ENCODE results near the gene ZNF100. TPM values are rescaled to one million over a fixed set of nuclear protein-coding genes. Genes with fewer than 3 reads are reported as not detected.
A peak's percentile ranks its signal among the peaks of the same experiment; 100 is the strongest.
"Not testable (repeated sequence)": the region's sequence is repeated elsewhere in the genome, so short reads cannot be mapped to it uniquely, and the experiment has no call there.

Gene ZNF100
- 10.4 and 37.2 TPM in 2 replicates for total RNA-seq (2014; rRNA removed; shearing (Covaris generic); ENCODE audit: low replicate concordance)

GRCh38 chr19:21767065-21767800 is at the start of gene ZNF100:
TSS of gene ZNF100 (minus strand) at chr19:21767579. CDS start at chr19:21767429, 150 bp downstream.
- H3K9me3 ChIP-seq (ENCODE audit: low read length): peaks cover 10% of the 10 kb centered on the region
- peak within 1 kb of the TSS; percentile 84 for H2AFZ ChIP-seq (ENCODE audit: low read length)
- H3K79me2 ChIP-seq (ENCODE audit: low read length): peaks cover 48% of the 10 kb centered on the region
- peak within 1 kb of the TSS; percentile 96 for H3K4me3 ChIP-seq (ENCODE audit: low read length)
- H3K27me3 ChIP-seq (ENCODE audit: low read length): no peaks in the 10 kb centered on the region
- peak within 1 kb of the TSS; percentile 95 for H3K9ac ChIP-seq (ENCODE audit: low read length)
- H3K4me1 ChIP-seq (ENCODE audit: low read length): peaks cover 9% of the 10 kb centered on the region; the same call in 1 of the 2 replicates
- no peaks in the 10 kb centered on the region for H4K20me1 ChIP-seq (ENCODE audit: insufficient read depth, low read depth, low read length)
- H3K27ac ChIP-seq (ENCODE audit: low read length): peak within 1 kb of the TSS; percentile 68
- H3K36me3 ChIP-seq (ENCODE audit: insufficient read depth, low read length): peaks cover 38% of the 10 kb centered on the region
- peak; percentile 97 for DNase-seq
- peak within 1 kb of the TSS; percentile 81 for H3K4me2 ChIP-seq (ENCODE audit: low read depth, low read length, poor library complexity, severe bottlenecking)
- no peaks in the 10 kb centered on the region for H3K9me2 ChIP-seq (replicated peaks; ENCODE audit: insufficient read depth, low read length)

- Histone ChIP-seq H3K9me2 (replicated peaks; ENCODE audit: insufficient read depth, low read length) (no peaks in the 10 kb centered on the region), H3K27me3 (ENCODE audit: low read length) (no peaks in the 10 kb centered on the region), H3K4me3 (ENCODE audit: low read length) (no peak overlapping the region), H3K36me3 (ENCODE audit: insufficient read depth, low read length) (peaks cover 80% of the 10 kb centered on the region), H3K9ac (ENCODE audit: low read length) (no peak overlapping the region), H3K4me1 (ENCODE audit: low read length) (no peaks in the 10 kb centered on the region), H2AFZ (ENCODE audit: low read length) (no peak overlapping the region), H4K20me1 (ENCODE audit: insufficient read depth, low read depth, low read length) (no peaks in the 10 kb centered on the region), H3K27ac (ENCODE audit: low read length) (no peak overlapping the region), H3K9me3 (ENCODE audit: low read length) (peaks cover 45% of the 10 kb centered on the region), H3K79me2 (ENCODE audit: low read length) (0 out of 2 replicates have a peak, but pooled peaks cover under 1% of the 10 kb centered on the region), H3K4me2 (ENCODE audit: low read depth, low read length, poor library complexity, severe bottlenecking) (no peak overlapping the region)
- DNase-seq: no peak
These were observed 45.1 kb upstream of the ZNF100 start for GRCh38 chr19:21812448-21812847.

- H2AFZ ChIP-seq (ENCODE audit: low read length); H3K79me2 ChIP-seq (ENCODE audit: low read length); H3K27ac ChIP-seq (ENCODE audit: low read length); H3K4me2 ChIP-seq (ENCODE audit: low read depth, low read length, poor library complexity, severe bottlenecking); H3K27me3 ChIP-seq (ENCODE audit: low read length); H3K9me2 ChIP-seq (replicated peaks; ENCODE audit: insufficient read depth, low read length); H3K4me3 ChIP-seq (ENCODE audit: low read length); H4K20me1 ChIP-seq (ENCODE audit: insufficient read depth, low read depth, low read length); H3K4me1 ChIP-seq (ENCODE audit: low read length); H3K9ac ChIP-seq (ENCODE audit: low read length): not testable (repeated sequence)
- Histone ChIP-seq H3K36me3 (ENCODE audit: insufficient read depth, low read length) (peaks cover 49% of the 10 kb centered on the region), H3K9me3 (ENCODE audit: low read length) (peaks cover 45% of the 10 kb centered on the region)
- peak; percentile 40 for DNase-seq
These were observed 41.1 kb upstream of the ZNF100 start for GRCh38 chr19:21808400-21809000.

DNA sequence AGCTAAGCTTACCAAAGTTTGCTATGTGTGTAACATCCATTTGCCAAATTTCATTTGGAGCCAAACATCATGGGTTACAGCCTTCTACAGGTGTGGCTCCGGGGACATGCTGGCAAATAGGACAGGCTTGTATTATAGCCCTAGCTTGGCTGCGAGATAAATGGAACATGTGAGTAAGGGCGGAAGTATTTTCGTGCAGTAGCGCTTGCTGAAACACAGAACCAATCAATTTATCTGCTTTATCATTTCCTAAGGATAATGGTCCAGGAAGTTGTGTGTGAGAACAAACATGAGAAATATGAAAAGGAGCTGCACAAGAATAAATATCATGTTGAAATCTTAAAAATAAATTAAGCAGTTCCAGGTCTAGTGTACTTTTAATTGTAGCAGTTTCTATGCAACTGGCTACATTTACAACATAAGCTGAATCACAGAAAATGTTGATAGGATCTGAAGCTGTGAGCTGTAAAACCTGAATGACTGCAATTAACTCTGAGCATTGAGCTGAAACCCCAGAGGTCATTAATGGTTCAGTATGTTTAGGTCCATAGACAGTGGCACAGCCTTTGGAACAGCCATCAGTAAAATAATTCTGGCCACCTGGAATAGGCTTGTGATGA is 22.2 kb upstream of the ZNF100 start:
- Histone ChIP-seq H4K20me1 (ENCODE audit: insufficient read depth, low read depth, low read length) (no peaks in the 10 kb centered on the region), H3K4me1 (ENCODE audit: low read length) (no peaks in the 10 kb centered on the region; the same call in 1 of the 2 replicates), H3K27ac (ENCODE audit: low read length) (no peak overlapping the region), H3K79me2 (ENCODE audit: low read length) (no peaks in the 10 kb centered on the region), H3K9me3 (ENCODE audit: low read length) (no peaks in the 10 kb centered on the region), H3K27me3 (ENCODE audit: low read length) (no peaks in the 10 kb centered on the region), H3K36me3 (ENCODE audit: insufficient read depth, low read length) (no peaks in the 10 kb centered on the region), H3K9me2 (replicated peaks; ENCODE audit: insufficient read depth, low read length) (no peaks in the 10 kb centered on the region), H3K4me2 (ENCODE audit: low read depth, low read length, poor library complexity, severe bottlenecking) (no peak overlapping the region), H3K4me3 (ENCODE audit: low read length) (no peak overlapping the region), H3K9ac (ENCODE audit: low read length) (no peak overlapping the region), H2AFZ (ENCODE audit: low read length) (no peak overlapping the region)
- no peak for DNase-seq

- Histone ChIP-seq H3K4me1 (ENCODE audit: low read length) (no peaks in the 10 kb centered on the region; the same call in 1 of the 2 replicates), H3K27ac (ENCODE audit: low read length) (no peak overlapping the region), H3K9me3 (ENCODE audit: low read length) (peaks cover 4% of the 10 kb centered on the region; the same call in 1 of the 2 replicates), H2AFZ (ENCODE audit: low read length) (no peak overlapping the region), H3K79me2 (ENCODE audit: low read length) (no peaks in the 10 kb centered on the region), H3K36me3 (ENCODE audit: insufficient read depth, low read length) (no peaks in the 10 kb centered on the region), H3K4me2 (ENCODE audit: low read depth, low read length, poor library complexity, severe bottlenecking) (no peak overlapping the region), H4K20me1 (ENCODE audit: insufficient read depth, low read depth, low read length) (no peaks in the 10 kb centered on the region), H3K9ac (ENCODE audit: low read length) (no peak overlapping the region), H3K27me3 (ENCODE audit: low read length) (no peaks in the 10 kb centered on the region), H3K4me3 (ENCODE audit: low read length) (no peak overlapping the region), H3K9me2 (replicated peaks; ENCODE audit: insufficient read depth, low read length) (no peaks in the 10 kb centered on the region)
- no peak for DNase-seq
These were observed 19.6 kb upstream of the ZNF100 start for GRCh38 chr19:21786936-21787335.

GRCh38 chr19:21775792-21776191 is 8.4 kb upstream of the ZNF100 start:
- H3K4me2 ChIP-seq (ENCODE audit: low read depth, low read length, poor library complexity, severe bottlenecking); DNase-seq; H3K9ac ChIP-seq (ENCODE audit: low read length); H3K27ac ChIP-seq (ENCODE audit: low read length); H3K79me2 ChIP-seq (ENCODE audit: low read length); H2AFZ ChIP-seq (ENCODE audit: low read length); H4K20me1 ChIP-seq (ENCODE audit: insufficient read depth, low read depth, low read length); H3K9me2 ChIP-seq (replicated peaks; ENCODE audit: insufficient read depth, low read length); H3K9me3 ChIP-seq (ENCODE audit: low read length); H3K4me3 ChIP-seq (ENCODE audit: low read length); H3K4me1 ChIP-seq (ENCODE audit: low read length); H3K27me3 ChIP-seq (ENCODE audit: low read length); H3K36me3 ChIP-seq (ENCODE audit: insufficient read depth, low read length): not testable (repeated sequence)

- H3K4me1 ChIP-seq (ENCODE audit: low read length); H3K9me2 ChIP-seq (replicated peaks; ENCODE audit: insufficient read depth, low read length); H3K9me3 ChIP-seq (ENCODE audit: low read length); DNase-seq; H3K27me3 ChIP-seq (ENCODE audit: low read length); H4K20me1 ChIP-seq (ENCODE audit: insufficient read depth, low read depth, low read length): not testable (repeated sequence)
- Histone ChIP-seq H2AFZ (ENCODE audit: low read length) (peak overlapping the region; percentile 84; the same call in 1 of the 2 replicates), H3K4me3 (ENCODE audit: low read length) (peak overlapping the region; percentile 96), H3K9ac (ENCODE audit: low read length) (peak overlapping the region; percentile 95), H3K27ac (ENCODE audit: low read length) (peak overlapping the region; percentile 68), H3K36me3 (ENCODE audit: insufficient read depth, low read length) (peaks cover 44% of the 10 kb centered on the region), H3K4me2 (ENCODE audit: low read depth, low read length, poor library complexity, severe bottlenecking) (peak overlapping the region; percentile 81), H3K79me2 (ENCODE audit: low read length) (peaks cover 54% of the 10 kb centered on the region)
These were observed 694 bp downstream of the ZNF100 start for GRCh38 chr19:21766705-21767064.

GRCh38 chr19:21765151-21765550 is 2.2 kb downstream of the ZNF100 start:
- no peak for DNase-seq
- peaks cover 10% of the 10 kb centered on the region for H3K9me3 ChIP-seq (ENCODE audit: low read length)
- H3K79me2 ChIP-seq (ENCODE audit: low read length): peaks cover 63% of the 10 kb centered on the region
- peaks cover 9% of the 10 kb centered on the region; the same call in 1 of the 2 replicates for H3K4me1 ChIP-seq (ENCODE audit: low read length)
- no peak overlapping the region for H2AFZ ChIP-seq (ENCODE audit: low read length)
- no peak overlapping the region for H3K9ac ChIP-seq (ENCODE audit: low read length)
- peak overlapping the region; percentile 96 for H3K4me3 ChIP-seq (ENCODE audit: low read length)
- H3K4me2 ChIP-seq (ENCODE audit: low read depth, low read length, poor library complexity, severe bottlenecking): no peak overlapping the region
- H3K27me3 ChIP-seq (ENCODE audit: low read length): no peaks in the 10 kb centered on the region
- no peaks in the 10 kb centered on the region for H4K20me1 ChIP-seq (ENCODE audit: insufficient read depth, low read depth, low read length)
- no peak overlapping the region for H3K27ac ChIP-seq (ENCODE audit: low read length)
- peaks cover 57% of the 10 kb centered on the region for H3K36me3 ChIP-seq (ENCODE audit: insufficient read depth, low read length)
- no peaks in the 10 kb centered on the region for H3K9me2 ChIP-seq (replicated peaks; ENCODE audit: insufficient read depth, low read length)
